DOHH2 (cell line): ENCODE measurements around the gene DNAL1.

Source experiments
- CTCF ChIP-seq: fragments of 200-600 bp; sonication (generic); IDR thresholded peaks from one replicate; pipeline ENCODE4 v1.5.1; 2014; ENCODE audit warnings: antibody characterized with exemption, mild to moderate bottlenecking, low read depth, low read length; ENCODE audit not compliant: poor library complexity, severe bottlenecking
- EZH2phosphoT487 ChIP-seq: fragments of 200-600 bp; sonication (generic); IDR thresholded peaks from 2 replicates; pipeline ENCODE4 v1.6.1; 2017; ENCODE audit warnings: borderline replicate concordance, mild to moderate bottlenecking, antibody characterized with exemption, low read length, moderate library complexity, mixed read lengths

- no peak for TF ChIP-seq CTCF
- TF ChIP-seq EZH2phosphoT487 = no peak
Observed at GRCh38 chr14:73599499-73599898, 45.3 kb upstream of the DNAL1 start.
